GM13976 (cell line): ENCODE measurements around the gene NXN.
"Not testable (repeated sequence)": the region's sequence is repeated elsewhere in the genome, so short reads cannot be mapped to it uniquely, and the experiment has no call there.

Source experiments
- DNase-seq: peaks from one replicate; pipeline ENCODE4 v3.0.0; 2012; ENCODE audit warnings: low spot score
- CTCF ChIP-seq: IDR thresholded peaks from 2 replicates; pipeline ENCODE4 v1.5.1; 2012; ENCODE audit warnings: borderline replicate concordance, mild to moderate bottlenecking; ENCODE audit not compliant: insufficient read depth; ENCODE audit errors: extremely low read depth, missing control alignments, control extremely low read depth
- in situ Hi-C: fragments of 300-500 bp; cut with MboI; formaldehyde crosslinking; loops from one replicate; pipeline ENCODE4 v1.12.0; 2022; ENCODE audit warnings: low sequenced_read_pairs, mixed read lengths, inconsistent platforms; ENCODE audit not compliant: unreplicated experiment

The NXN gene

DNA sequence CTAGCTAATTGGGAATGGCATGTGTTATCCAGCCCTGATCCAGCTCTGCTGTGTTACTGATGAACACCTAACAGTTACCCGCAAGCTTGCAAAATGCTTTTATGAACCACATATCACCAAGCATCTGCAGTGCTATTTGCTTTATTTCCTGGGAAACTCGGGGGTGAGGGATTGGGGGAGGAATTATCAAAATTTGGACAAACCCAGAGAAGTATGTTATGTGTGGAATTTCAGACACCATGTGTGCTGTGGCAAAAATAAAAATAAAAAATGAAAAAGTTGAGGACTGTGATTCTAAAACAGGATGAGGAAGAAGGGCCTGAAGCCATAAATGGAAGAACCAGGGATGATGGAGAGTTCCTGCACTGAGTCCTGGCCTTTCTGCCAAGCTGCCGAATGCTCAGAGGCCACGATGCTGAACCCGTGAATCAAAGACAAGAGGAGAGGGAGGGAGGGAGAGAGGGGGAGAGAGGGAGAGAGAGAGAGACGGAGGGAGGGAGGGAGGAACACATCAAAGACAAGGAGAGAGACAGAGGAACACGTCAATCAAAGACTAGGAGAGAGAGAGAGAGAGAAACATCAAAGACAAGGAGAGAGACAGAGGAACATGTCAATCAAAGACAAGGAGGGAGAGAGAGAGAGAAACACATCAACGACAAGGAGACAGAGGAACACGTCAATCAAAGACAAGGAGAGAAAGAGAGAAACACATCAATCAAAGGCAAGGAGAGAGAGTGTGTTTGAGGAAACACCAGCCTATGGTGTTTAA, 107.6 kb downstream of the NXN start:
- in situ Hi-C loops, result no loop called here
- TF ChIP-seq CTCF, result no peak
- DNase-seq, result no peak

- in situ Hi-C loops, result no loop called here
Observed at GRCh38 chr17:869567-870525, 109.7 kb downstream of the NXN start.

DNA sequence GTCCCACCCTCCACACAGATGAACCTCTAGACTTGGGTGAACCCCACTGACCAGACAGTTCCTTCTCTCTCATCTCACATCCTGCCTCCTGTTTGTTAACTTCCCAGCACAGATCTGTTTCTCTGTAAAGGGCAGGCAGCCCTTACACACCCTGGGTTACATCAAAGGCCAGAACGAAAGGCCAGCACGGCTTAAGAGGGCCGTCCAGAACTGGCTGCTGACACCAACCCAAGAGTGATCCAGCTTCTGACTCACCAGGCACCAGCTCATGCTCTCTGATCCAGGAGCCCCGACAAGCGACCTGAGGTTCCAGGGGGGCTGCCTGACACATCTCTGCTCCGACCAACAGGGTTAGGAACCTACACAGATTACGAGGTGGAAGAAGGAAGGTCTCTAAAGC, 110.5 kb downstream of the NXN start:
- in situ Hi-C loops, result no loop called here
- TF ChIP-seq CTCF, result no peak
- no peak for DNase-seq

More at GRCh38 chr17:869567-870525, 109.7 kb downstream of the NXN start:
- no peak for DNase-seq
- no peak for TF ChIP-seq CTCF

GRCh38 chr17:867896-868489, 111.6 kb downstream of the NXN start:
- TF ChIP-seq CTCF, result no peak
- in situ Hi-C loops, result no loop called here
- no peak for DNase-seq

- DNase-seq, in situ Hi-C loops: not testable (repeated sequence)
Observed at GRCh38 chr17:867238-867637, 112.3 kb downstream of the NXN start.

- no peak for DNase-seq
- TF ChIP-seq CTCF, result no peak
- in situ Hi-C loops, result no loop called here
Observed at GRCh38 chr17:866568-867103, 112.9 kb downstream of the NXN start.
